GM21529 (cell line): Measurements from ENCODE around the gene SPATA16.
"Not testable (repeated sequence)": the region's sequence is repeated elsewhere in the genome, so short reads cannot be mapped to it uniquely, and the experiment has no call there.

Source experiments
- ATAC-seq: cut with Tn5 transposase; IDR thresholded peaks from one replicate; pipeline ENCODE4 v1.9.1; 2021; ENCODE audit not compliant: unreplicated experiment

SPATA16 gene

DNA sequence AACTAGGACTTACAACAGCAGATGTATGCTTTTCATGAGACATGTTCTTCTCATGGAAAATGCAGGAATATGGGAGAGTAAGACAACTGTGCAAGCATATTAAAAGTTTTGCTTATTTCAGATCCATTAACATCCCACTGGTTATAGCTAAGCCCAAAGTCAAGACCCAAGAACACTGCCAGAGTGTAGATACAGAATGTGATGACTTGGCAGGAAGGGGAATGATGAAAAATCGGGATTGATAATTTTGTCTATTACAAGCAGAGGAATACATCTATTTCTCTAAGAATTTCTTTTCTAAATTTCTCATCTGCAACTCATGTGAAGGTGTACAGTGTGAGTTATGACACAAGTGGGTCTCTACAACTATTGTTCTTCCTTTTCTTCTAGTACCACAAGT is 76.4 kb downstream of the SPATA16 start:
- ATAC-seq = no peak

- ATAC-seq = no peak
These were observed 82.8 kb downstream of the SPATA16 start for GRCh38 chr3:173058229-173058628.

DNA sequence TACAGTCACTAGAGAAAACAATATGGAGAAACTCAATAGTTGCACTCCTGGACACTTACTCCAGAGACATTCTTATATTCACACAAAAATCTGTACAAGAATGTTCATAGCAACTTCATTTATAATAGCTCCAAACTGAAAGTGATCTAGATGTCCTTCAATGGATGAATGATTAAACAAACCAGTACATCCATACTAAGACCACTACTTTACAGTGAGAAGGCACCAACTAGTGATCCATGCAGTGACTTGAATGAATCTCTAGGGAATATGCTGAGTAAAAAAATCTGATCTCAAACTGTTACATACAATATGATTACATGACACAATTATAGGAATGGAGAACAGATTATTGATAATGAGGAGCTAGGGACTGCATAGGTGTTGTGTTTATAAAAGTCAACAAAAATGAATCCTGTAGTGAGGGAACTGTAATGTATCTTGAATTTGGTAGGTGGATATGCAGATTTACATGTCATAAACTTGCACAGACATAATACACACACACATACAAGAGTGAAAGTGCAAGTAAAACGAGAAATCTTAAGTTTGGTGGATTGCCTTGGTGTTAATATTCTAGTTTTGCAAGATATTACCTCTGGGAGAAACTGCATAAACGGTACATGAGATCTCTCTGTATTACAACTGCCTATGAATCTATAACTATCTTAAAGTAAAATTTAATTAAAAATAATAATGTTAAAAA is 85.7 kb downstream of the SPATA16 start:
- no peak for ATAC-seq

DNA sequence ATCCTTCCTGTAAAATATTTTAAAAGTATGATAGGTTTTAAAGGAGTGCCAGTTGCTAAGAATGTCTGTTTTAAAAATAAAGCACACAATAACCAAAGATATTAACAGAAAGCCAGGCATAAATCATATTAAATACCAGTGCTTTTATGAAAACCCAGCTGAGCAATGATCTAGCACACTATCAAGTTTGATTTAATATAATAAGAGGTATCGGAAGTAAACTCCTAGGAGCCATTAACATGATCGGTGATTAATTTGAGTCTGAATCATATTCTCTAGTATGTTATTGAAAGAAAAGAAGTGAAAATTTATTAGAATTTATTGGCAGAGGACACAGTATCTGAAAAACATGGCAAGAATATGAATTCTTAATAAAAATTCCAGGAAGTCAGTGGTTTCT is 91.7 kb downstream of the SPATA16 start:
- no peak for ATAC-seq

- no peak for ATAC-seq
These were observed 95.2 kb downstream of the SPATA16 start for GRCh38 chr3:173045770-173046382.

DNA sequence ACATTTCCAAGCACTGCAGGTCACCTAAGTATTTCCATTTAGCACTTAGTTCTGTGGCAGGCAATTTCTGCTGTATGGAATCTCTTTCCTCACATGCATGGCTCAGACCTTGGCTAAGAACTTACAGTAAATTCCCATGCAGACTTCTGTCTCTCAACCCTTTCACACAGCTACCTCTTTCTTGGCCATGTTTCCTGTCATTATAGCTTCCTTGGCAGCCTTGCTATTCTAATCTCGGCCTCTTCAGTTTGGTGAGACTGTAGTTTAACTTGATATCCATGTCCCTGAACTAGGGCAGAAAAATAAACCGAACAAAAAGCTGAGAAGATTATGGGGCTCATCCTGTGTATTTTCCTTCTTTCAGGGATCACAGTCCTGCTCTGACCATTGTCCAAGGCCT is 96.0 kb downstream of the SPATA16 start:
- no peak for ATAC-seq

DNA sequence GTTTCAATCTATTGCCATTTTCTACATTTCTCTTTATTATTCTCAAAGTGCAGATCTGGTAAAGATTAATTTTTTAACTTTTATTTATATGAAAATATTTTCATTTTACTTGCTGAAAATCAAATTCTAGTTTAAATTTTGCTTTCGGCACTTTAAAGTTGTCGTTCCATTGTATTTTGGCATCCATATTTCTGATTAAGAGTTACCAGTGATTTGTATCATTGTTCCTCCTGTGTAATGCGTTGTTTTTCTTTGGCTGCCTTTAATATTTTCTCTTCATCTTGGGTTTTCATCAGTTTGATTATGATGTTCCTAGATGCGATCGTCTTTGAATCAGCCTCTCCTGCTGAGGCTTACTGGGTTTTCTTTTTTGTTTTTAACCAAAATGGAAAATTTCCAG is 97.3 kb downstream of the SPATA16 start:
- no peak for ATAC-seq

- ATAC-seq = no peak
These were observed 102.6 kb downstream of the SPATA16 start for GRCh38 chr3:173038484-173038871.

DNA sequence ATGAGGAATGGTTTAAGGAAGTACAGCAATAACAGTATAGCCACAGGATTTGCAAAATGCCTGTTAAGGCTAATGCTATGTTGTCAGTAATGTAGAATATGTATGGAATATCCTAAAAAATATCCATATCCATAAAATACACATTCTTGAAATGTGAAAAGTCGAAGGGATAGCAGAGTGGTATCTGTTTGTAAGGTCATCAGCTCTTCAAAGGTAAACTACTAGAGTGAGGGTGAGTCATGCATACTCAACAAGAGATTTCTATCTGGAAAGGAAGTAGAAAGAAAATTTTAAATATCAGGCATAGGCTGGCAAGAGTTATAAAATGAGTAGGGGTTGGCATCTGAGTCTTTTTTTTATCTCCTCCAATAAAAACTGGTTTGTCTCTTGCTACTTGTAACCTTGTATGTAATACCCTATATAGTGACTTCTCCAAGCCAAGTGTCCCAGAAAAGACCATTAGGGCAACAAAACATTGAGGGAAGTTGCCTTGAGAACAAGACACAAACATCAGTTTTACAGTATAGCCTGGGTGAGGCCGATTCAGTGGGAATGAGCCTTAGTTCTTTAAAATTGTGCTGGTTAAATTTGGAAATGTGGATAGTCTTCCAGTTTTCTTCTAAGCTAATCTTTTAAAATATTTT is 103.1 kb downstream of the SPATA16 start:
- ATAC-seq = no peak

- ATAC-seq = no peak
These were observed 110.8 kb downstream of the SPATA16 start for GRCh38 chr3:173030273-173030672.

GRCh38 chr3:173028351-173028750 is 112.7 kb downstream of the SPATA16 start:
- no peak for ATAC-seq

DNA sequence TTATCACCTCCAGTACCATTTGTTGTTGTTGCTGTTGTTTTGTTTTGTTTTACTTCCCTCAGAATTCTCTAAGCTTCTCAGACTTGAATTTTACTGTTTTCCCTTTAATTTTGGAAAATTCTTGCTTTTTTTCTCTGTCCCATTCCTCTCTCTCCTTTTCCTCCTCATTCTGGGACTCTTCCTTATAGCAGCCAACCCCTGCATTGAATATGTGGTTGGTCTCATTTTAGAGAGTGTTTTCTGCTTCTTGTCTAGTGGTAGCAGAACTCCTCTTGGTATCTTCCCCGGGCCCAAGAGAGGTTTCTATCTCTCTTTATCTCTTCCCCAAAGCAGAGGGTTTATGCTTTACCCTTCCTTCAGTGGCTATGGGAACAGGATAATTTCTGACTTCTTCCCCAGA is 113.6 kb downstream of the SPATA16 start:
- no peak for ATAC-seq

- no peak for ATAC-seq
These were observed 115.1 kb downstream of the SPATA16 start for GRCh38 chr3:173025941-173026340.

GRCh38 chr3:173021547-173022185 is 119.4 kb downstream of the SPATA16 start:
- no peak for ATAC-seq

GRCh38 chr3:173020128-173020527 is 120.9 kb downstream of the SPATA16 start:
- ATAC-seq = not testable (repeated sequence)

GRCh38 chr3:173019378-173019777 is 121.7 kb downstream of the SPATA16 start:
- ATAC-seq = no peak

GRCh38 chr3:173018758-173019157 is 122.3 kb downstream of the SPATA16 start:
- no peak for ATAC-seq

- ATAC-seq = no peak
These were observed 127.7 kb downstream of the SPATA16 start for GRCh38 chr3:173013219-173013832.

- no peak for ATAC-seq
These were observed 131.6 kb downstream of the SPATA16 start for GRCh38 chr3:173009410-173009809.

DNA sequence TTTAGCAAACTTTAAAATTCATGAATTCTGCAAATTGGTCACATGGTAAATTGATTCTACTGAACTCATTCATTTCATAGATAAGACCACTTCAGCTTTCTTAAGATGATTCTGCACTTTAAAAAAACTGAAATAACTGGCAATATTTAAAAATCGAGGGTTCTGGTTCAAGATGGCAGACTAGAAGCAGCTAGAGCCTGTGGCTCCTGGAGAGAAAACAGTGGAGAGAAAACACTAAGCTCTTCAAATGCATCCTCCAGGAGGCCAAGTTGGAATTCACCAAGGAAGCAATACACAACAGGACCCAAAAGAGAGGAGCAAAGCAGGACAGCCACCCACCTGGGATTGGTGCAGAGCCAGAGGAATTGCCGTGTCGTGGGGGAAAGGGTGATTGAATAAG is 132.1 kb downstream of the SPATA16 start:
- ATAC-seq = no peak

DNA sequence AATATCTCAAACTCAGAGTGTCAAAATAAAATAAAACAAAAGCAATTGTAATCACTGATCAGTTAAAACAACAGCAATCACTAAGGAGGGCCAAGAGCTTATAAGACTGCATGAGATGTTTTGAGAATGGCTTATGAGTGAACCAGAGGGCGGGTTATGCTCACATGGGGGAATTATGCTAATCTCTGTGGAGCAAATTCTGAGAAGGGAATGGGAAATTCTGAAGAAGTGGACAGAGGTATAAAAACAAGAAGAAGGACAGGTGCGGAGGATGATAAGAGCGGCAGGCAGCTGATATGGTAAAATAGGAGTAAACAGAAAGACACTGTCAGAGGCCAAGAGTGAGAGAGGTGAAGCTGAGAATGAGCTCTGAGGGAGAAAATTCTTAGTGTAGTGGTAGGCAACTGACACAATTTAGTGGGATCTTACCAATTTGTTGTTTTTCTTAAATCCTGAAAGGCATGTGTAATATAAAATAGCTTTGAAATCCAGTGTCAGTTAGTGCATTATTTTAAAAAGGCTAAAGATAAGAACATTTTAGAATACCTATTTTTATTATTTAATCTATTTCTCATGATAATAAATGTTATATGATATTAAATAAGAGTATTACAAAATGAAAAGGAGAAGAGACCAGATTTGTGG is 133.8 kb downstream of the SPATA16 start:
- ATAC-seq = no peak
